Anterior cingulate cortex (tissue), 58 donors: ENCODE results near the gene LONP2.
"Not testable (repeated sequence)": the region's sequence is repeated elsewhere in the genome, so short reads cannot be mapped to it uniquely, and the experiment has no call there.

Source experiments
- DNase-seq, 58 donors: peaks; one replicate each; lab custom pipeline; 2025; lab: John Stamatoyannopoulos, UW

LONP2 gene

GRCh38 chr16:48326915-48327314 lies 82.8 kb downstream of the LONP2 start:
- no peak for DNase-seq

GRCh38 chr16:48329138-48329537 lies 85.0 kb downstream of the LONP2 start:
- no peak for DNase-seq

- DNase-seq = no peak
Observed at GRCh38 chr16:48330189-48330840, 86.2 kb downstream of the LONP2 start.

- DNase-seq = peak in 3 of 58 donors; percentile 7 to 70 (median 47)
Observed at GRCh38 chr16:48330841-48331192, 86.7 kb downstream of the LONP2 start.

GRCh38 chr16:48332978-48333377 lies 88.9 kb downstream of the LONP2 start:
- no peak for DNase-seq

- DNase-seq = no peak
Observed at GRCh38 chr16:48334325-48334724, 90.2 kb downstream of the LONP2 start.

GRCh38 chr16:48335961-48336360 lies 91.9 kb downstream of the LONP2 start:
- DNase-seq = no peak

- no peak for DNase-seq
Observed at GRCh38 chr16:48340054-48340453, 96.0 kb downstream of the LONP2 start.

- DNase-seq = no peak
Observed at GRCh38 chr16:48342591-48342990, 98.5 kb downstream of the LONP2 start.

GRCh38 chr16:48347191-48347865 lies 103.2 kb downstream of the LONP2 start:
- peak in 1 of 58 donors; percentile 9 for DNase-seq

GRCh38 chr16:48347980-48348379 lies 103.9 kb downstream of the LONP2 start:
- peak in 33 of 58 donors; percentile 6 to 75 (median 39) for DNase-seq

GRCh38 chr16:48350736-48351135 lies 106.6 kb downstream of the LONP2 start:
- DNase-seq = no peak

- DNase-seq = no peak
Observed at GRCh38 chr16:48352648-48353390, 108.7 kb downstream of the LONP2 start.

GRCh38 chr16:48353565-48354163 lies 109.6 kb downstream of the LONP2 start:
- DNase-seq = peak in 28 of 58 donors; percentile 5 to 59 (median 22)

GRCh38 chr16:48354385-48354784 lies 110.3 kb downstream of the LONP2 start:
- not testable (repeated sequence) for DNase-seq

- no peak for DNase-seq
Observed at GRCh38 chr16:48354877-48355855, 111.1 kb downstream of the LONP2 start.

- DNase-seq = no peak
Observed at GRCh38 chr16:48356633-48357376, 112.7 kb downstream of the LONP2 start.

- no peak for DNase-seq
Observed at GRCh38 chr16:48358419-48358818, 114.3 kb downstream of the LONP2 start.

- no peak for DNase-seq
Observed at GRCh38 chr16:48359983-48360382, 115.9 kb downstream of the LONP2 start.
